Stimulated activated memory B cell treated with anti-CD40 and anti-IgM and Interleukin-4, amounts not matched to agents 10 μg/mL and 1 μg/mL and 100 μg/mL, for 72 hours (primary cell): ENCODE results near the gene PDXDC1.
"Not testable (repeated sequence)": the region's sequence is repeated elsewhere in the genome, so short reads cannot be mapped to it uniquely, and the experiment has no call there.

Experiments
- ATAC-seq: fragments of 150-1000 bp; cut with Tn5 transposase; 2 replicates; pipeline ENCODE4 v1.10.0; 2021
- H3K27ac Mint-ChIP-seq: one replicate; pipeline ENCODE4 v1.8.0; 2022; ENCODE audit warnings: mild to moderate bottlenecking, mixed read lengths
- H3K27me3 Mint-ChIP-seq: one replicate; pipeline ENCODE4 v1.8.0; 2022; ENCODE audit warnings: mixed read lengths
- H3K36me3 Mint-ChIP-seq: one replicate; pipeline ENCODE4 v1.8.0; 2022; ENCODE audit warnings: mixed read lengths
- H3K4me1 Mint-ChIP-seq: one replicate; pipeline ENCODE4 v1.8.0; 2022; ENCODE audit warnings: mixed read lengths
- H3K4me3 Mint-ChIP-seq: one replicate; pipeline ENCODE4 v1.8.0; 2022; ENCODE audit warnings: mild to moderate bottlenecking, moderate library complexity, mixed read lengths
- H3K9me3 Mint-ChIP-seq: one replicate; pipeline ENCODE4 v1.8.0; 2022; ENCODE audit warnings: mixed read lengths

Gene PDXDC1

GRCh38 chr16:14988661-14989191, 13.9 kb downstream of the PDXDC1 start:
- Mint-ChIP-seq H3K36me3 (peaks cover 49% of the 10 kb centered on the region), H3K4me3 (peak overlapping the region; percentile 72), H3K27ac (peak overlapping the region; percentile 38), H3K4me1 (peaks cover 29% of the 10 kb centered on the region)
- not testable (repeated sequence) for H3K27me3 Mint-ChIP-seq, H3K9me3 Mint-ChIP-seq
- ATAC-seq: peak; percentile 88

GRCh38 chr16:14989291-14990281, 14.8 kb downstream of the PDXDC1 start:
- Mint-ChIP-seq H3K4me1 (peaks cover 36% of the 10 kb centered on the region), H3K4me3 (peak overlapping the region; percentile 72), H3K36me3 (peaks cover 52% of the 10 kb centered on the region), H3K27ac (peak overlapping the region; percentile 38)
- H3K9me3 Mint-ChIP-seq, H3K27me3 Mint-ChIP-seq: not testable (repeated sequence)
- ATAC-seq: peak; percentile 90

- not testable (repeated sequence) for H3K9me3 Mint-ChIP-seq, H3K27ac Mint-ChIP-seq, H3K4me3 Mint-ChIP-seq, ATAC-seq, H3K27me3 Mint-ChIP-seq
- H3K4me1 Mint-ChIP-seq: peaks cover 39% of the 10 kb centered on the region
- H3K36me3 Mint-ChIP-seq: peaks cover 44% of the 10 kb centered on the region
Observed at GRCh38 chr16:14993277-14994151, 18.7 kb downstream of the PDXDC1 start.

GRCh38 chr16:14996702-14997101, 21.9 kb downstream of the PDXDC1 start:
- H3K9me3 Mint-ChIP-seq, H3K4me3 Mint-ChIP-seq, H3K27ac Mint-ChIP-seq, ATAC-seq, H3K27me3 Mint-ChIP-seq: not testable (repeated sequence)
- Mint-ChIP-seq H3K4me1 (peaks cover 22% of the 10 kb centered on the region), H3K36me3 (peaks cover 41% of the 10 kb centered on the region)

- ATAC-seq: not testable (repeated sequence)
Observed at GRCh38 chr16:14998300-14998699, 23.5 kb downstream of the PDXDC1 start.

GRCh38 chr16:14999845-15000244, 25.0 kb downstream of the PDXDC1 start:
- H3K27ac Mint-ChIP-seq, H3K9me3 Mint-ChIP-seq, H3K27me3 Mint-ChIP-seq, H3K4me3 Mint-ChIP-seq, ATAC-seq: not testable (repeated sequence)
- H3K4me1 Mint-ChIP-seq: peaks cover 12% of the 10 kb centered on the region
- H3K36me3 Mint-ChIP-seq: peaks cover 25% of the 10 kb centered on the region

More at GRCh38 chr16:14998300-14998699, 23.5 kb downstream of the PDXDC1 start:
- H3K9me3 Mint-ChIP-seq, H3K27ac Mint-ChIP-seq, H3K4me3 Mint-ChIP-seq, H3K27me3 Mint-ChIP-seq: not testable (repeated sequence)
- H3K36me3 Mint-ChIP-seq: peaks cover 30% of the 10 kb centered on the region
- H3K4me1 Mint-ChIP-seq: peaks cover 22% of the 10 kb centered on the region

- not testable (repeated sequence) for H3K27ac Mint-ChIP-seq, H3K4me3 Mint-ChIP-seq, ATAC-seq, H3K27me3 Mint-ChIP-seq, H3K9me3 Mint-ChIP-seq, H3K4me1 Mint-ChIP-seq
- H3K36me3 Mint-ChIP-seq: peaks cover 35% of the 10 kb centered on the region
Observed at GRCh38 chr16:15002448-15002847, 27.6 kb downstream of the PDXDC1 start.

GRCh38 chr16:15005357-15006132, 30.7 kb downstream of the PDXDC1 start:
- not testable (repeated sequence) for ATAC-seq, H3K9me3 Mint-ChIP-seq, H3K27ac Mint-ChIP-seq, H3K27me3 Mint-ChIP-seq, H3K4me3 Mint-ChIP-seq
- Mint-ChIP-seq H3K36me3 (peaks cover 38% of the 10 kb centered on the region), H3K4me1 (peaks cover 17% of the 10 kb centered on the region)

GRCh38 chr16:15008647-15009046, 33.8 kb downstream of the PDXDC1 start:
- not testable (repeated sequence) for H3K27me3 Mint-ChIP-seq, H3K9me3 Mint-ChIP-seq, ATAC-seq, H3K27ac Mint-ChIP-seq, H3K4me3 Mint-ChIP-seq
- peaks cover 22% of the 10 kb centered on the region for H3K4me1 Mint-ChIP-seq
- peaks cover 45% of the 10 kb centered on the region for H3K36me3 Mint-ChIP-seq

GRCh38 chr16:15012941-15013340, 38.1 kb downstream of the PDXDC1 start:
- H3K27ac Mint-ChIP-seq, ATAC-seq: not testable (repeated sequence)
- H3K36me3 Mint-ChIP-seq: peaks cover 36% of the 10 kb centered on the region

GRCh38 chr16:15015671-15016070, 40.8 kb downstream of the PDXDC1 start:
- not testable (repeated sequence) for H3K27ac Mint-ChIP-seq, ATAC-seq, H3K9me3 Mint-ChIP-seq, H3K4me3 Mint-ChIP-seq, H3K27me3 Mint-ChIP-seq
- peaks cover 18% of the 10 kb centered on the region for H3K4me1 Mint-ChIP-seq
- peaks cover 31% of the 10 kb centered on the region for H3K36me3 Mint-ChIP-seq

More at GRCh38 chr16:15012941-15013340, 38.1 kb downstream of the PDXDC1 start:
- peaks cover 24% of the 10 kb centered on the region for H3K4me1 Mint-ChIP-seq
- not testable (repeated sequence) for H3K4me3 Mint-ChIP-seq, H3K27me3 Mint-ChIP-seq, H3K9me3 Mint-ChIP-seq

GRCh38 chr16:15016354-15016753, 41.5 kb downstream of the PDXDC1 start:
- H3K9me3 Mint-ChIP-seq, ATAC-seq, H3K4me3 Mint-ChIP-seq, H3K27me3 Mint-ChIP-seq: not testable (repeated sequence)
- H3K36me3 Mint-ChIP-seq: peaks cover 24% of the 10 kb centered on the region
- H3K4me1 Mint-ChIP-seq: peaks cover 18% of the 10 kb centered on the region
- H3K27ac Mint-ChIP-seq: peak overlapping the region; percentile 28

- H3K4me3 Mint-ChIP-seq, ATAC-seq, H3K9me3 Mint-ChIP-seq, H3K27me3 Mint-ChIP-seq: not testable (repeated sequence)
- peak overlapping the region; percentile 28 for H3K27ac Mint-ChIP-seq
- H3K36me3 Mint-ChIP-seq: peaks cover 21% of the 10 kb centered on the region
- H3K4me1 Mint-ChIP-seq: peaks cover 25% of the 10 kb centered on the region
Observed at GRCh38 chr16:15016951-15017580, 42.2 kb downstream of the PDXDC1 start.

GRCh38 chr16:15021429-15021828, 46.6 kb downstream of the PDXDC1 start:
- not testable (repeated sequence) for H3K27ac Mint-ChIP-seq, ATAC-seq, H3K9me3 Mint-ChIP-seq, H3K27me3 Mint-ChIP-seq, H3K4me3 Mint-ChIP-seq
- Mint-ChIP-seq H3K4me1 (peaks cover 12% of the 10 kb centered on the region), H3K36me3 (peaks cover 50% of the 10 kb centered on the region)
